OCI-LY3 (cell line): Measurements from ENCODE around the gene KHNYN.

Experiments
- EZH2phosphoT487 ChIP-seq: fragments of 200-600 bp; shearing (Covaris generic); IDR thresholded peaks from 2 replicates; pipeline ENCODE4 v1.6.1; 2018; ENCODE audit warnings: antibody characterized with exemption, mixed run types, low read depth
- TF ChIP-seq, protein P1 (sequence below): fragments of 200-600, 300-600 bp; sonication (generic); IDR thresholded peaks from 2 replicates; pipeline ENCODE4 v1.5.1; 2014; ENCODE audit warnings: antibody characterized with exemption, low read length, low read depth

DNA sequence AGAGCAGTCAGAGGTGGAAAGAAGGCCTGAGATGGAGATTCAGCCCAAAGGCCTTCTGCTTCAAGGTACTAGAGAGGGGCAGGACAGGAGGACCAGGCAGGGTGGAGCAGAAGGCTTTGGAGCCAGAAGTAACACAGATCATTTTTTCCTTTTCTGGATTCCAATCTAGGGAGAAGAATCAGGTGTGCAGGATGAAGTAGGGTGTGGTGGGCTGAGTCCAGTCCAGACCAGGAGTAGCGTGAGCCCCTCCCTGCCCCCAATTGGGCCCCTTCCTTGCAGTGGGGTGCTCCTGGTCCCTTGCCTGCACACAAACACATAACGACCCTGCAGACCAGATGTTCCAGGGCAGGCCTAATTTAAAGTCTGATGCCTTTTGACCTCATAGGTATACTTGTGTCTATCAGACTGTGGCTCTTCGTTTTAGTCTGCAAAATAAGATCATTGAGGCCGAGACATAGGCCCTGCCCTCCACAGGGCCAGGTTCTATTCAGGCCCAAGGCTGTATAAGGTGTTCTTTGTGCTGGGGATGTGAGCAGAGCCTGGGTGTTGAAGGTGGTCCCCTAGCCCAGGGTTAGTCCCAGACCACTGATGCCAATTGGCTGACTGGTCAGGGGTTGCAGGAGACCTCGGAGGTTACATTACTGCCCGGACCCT is 32.0 kb upstream of the KHNYN start:
- TF ChIP-seq, protein P1, sequence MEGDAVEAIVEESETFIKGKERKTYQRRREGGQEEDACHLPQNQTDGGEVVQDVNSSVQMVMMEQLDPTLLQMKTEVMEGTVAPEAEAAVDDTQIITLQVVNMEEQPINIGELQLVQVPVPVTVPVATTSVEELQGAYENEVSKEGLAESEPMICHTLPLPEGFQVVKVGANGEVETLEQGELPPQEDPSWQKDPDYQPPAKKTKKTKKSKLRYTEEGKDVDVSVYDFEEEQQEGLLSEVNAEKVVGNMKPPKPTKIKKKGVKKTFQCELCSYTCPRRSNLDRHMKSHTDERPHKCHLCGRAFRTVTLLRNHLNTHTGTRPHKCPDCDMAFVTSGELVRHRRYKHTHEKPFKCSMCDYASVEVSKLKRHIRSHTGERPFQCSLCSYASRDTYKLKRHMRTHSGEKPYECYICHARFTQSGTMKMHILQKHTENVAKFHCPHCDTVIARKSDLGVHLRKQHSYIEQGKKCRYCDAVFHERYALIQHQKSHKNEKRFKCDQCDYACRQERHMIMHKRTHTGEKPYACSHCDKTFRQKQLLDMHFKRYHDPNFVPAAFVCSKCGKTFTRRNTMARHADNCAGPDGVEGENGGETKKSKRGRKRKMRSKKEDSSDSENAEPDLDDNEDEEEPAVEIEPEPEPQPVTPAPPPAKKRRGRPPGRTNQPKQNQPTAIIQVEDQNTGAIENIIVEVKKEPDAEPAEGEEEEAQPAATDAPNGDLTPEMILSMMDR, result no peak
- no peak for TF ChIP-seq EZH2phosphoT487
